Thoracic aorta (tissue), 2 donors: ENCODE measurements around the gene EGF. TPM values are rescaled to one million over a fixed set of nuclear protein-coding genes. Genes with fewer than 3 reads are reported as not detected.

ENCODE experiments used
- ATAC-seq: fragments of 150-250 bp; one replicate; pipeline ENCODE4 v1.8.0; 2017; ENCODE audit warnings: low read depth; ENCODE audit not compliant: insufficient number of reproducible peaks, low FRiP score
- DNase-seq: peaks from one replicate; pipeline ENCODE4 v3.0.0-alpha.2; 2020; ENCODE audit warnings: low spot score
- H3K27ac ChIP-seq, 2 donors: fragments of 200-600 bp; sonication (generic); 1 replicate in 1 of 2; 2 replicates in 1 of 2; pipeline ENCODE4 v1.5.1; 2016; ENCODE audit warnings: mild to moderate bottlenecking in 2 of 2, moderate library complexity in 2 of 2
- H3K27me3 ChIP-seq: fragments of 200-600 bp; sonication (generic); replicated peaks from 2 replicates; pipeline ENCODE4 v1.6.0; 2016; ENCODE audit warnings: mild to moderate bottlenecking; ENCODE audit not compliant: insufficient read depth
- H3K36me3 ChIP-seq: fragments of 200-600 bp; sonication (generic); one replicate; pipeline ENCODE4 v1.5.1; 2016
- H3K4me1 ChIP-seq, 2 donors: fragments of 200-600 bp; sonication (generic); 1 replicate in 1 of 2; 2 replicates in 1 of 2; pipeline versions ENCODE4 v1.5.1 to v1.6.0; 2016; ENCODE audit warnings: low read depth in 2 of 2, mild to moderate bottlenecking in 1 of 2; ENCODE audit not compliant: control insufficient read depth in 1 of 2
- H3K4me3 ChIP-seq: fragments of 200-600 bp; sonication (generic); 2 replicates; pipeline ENCODE4 v1.5.1; 2016; ENCODE audit warnings: mild to moderate bottlenecking
- H3K9me3 ChIP-seq: fragments of 200-600 bp; sonication (generic); 2 replicates; pipeline ENCODE4 v1.5.1; 2016
- total RNA-seq, 2 donors: library from RNA; depleted of rRNA; stranded (reverse); fragments of >200 nt; gene quantifications; one replicate each; pipeline versions ENCODE4 v1.1.0 to v1.2.3, GENCODE V29; 2016
- TF ChIP-seq, protein P1 (sequence below): fragments of 200-600 bp; sonication (generic); IDR thresholded peaks from one replicate; pipeline ENCODE4 v1.5.1; 2019; ENCODE audit warnings: antibody characterized with exemption

Gene EGF
- total RNA-seq, 2 donors from 2014 or later = not detected

DNA sequence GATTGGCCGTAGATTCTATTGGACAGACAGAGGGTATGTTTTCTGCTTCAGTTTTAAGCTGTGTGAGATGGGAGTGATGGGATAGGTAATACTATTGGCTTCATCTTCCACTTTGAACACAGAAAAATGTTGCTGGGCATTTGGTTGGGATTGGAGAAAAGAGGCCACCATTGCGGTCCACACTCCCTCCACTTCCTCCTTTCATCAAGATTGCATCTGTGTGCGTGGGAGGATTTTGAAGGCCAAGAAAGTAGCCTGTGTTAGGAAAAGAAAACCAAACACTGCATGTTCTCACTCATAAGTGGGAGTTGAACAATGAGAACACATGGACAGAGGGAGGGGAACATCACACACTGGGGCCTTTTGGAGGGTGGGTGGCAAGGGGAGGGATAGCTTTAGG lies 56.4 kb downstream of the EGF start:
- no peaks in the 10 kb centered on the region for H3K27me3 ChIP-seq
- TF ChIP-seq, protein P1, sequence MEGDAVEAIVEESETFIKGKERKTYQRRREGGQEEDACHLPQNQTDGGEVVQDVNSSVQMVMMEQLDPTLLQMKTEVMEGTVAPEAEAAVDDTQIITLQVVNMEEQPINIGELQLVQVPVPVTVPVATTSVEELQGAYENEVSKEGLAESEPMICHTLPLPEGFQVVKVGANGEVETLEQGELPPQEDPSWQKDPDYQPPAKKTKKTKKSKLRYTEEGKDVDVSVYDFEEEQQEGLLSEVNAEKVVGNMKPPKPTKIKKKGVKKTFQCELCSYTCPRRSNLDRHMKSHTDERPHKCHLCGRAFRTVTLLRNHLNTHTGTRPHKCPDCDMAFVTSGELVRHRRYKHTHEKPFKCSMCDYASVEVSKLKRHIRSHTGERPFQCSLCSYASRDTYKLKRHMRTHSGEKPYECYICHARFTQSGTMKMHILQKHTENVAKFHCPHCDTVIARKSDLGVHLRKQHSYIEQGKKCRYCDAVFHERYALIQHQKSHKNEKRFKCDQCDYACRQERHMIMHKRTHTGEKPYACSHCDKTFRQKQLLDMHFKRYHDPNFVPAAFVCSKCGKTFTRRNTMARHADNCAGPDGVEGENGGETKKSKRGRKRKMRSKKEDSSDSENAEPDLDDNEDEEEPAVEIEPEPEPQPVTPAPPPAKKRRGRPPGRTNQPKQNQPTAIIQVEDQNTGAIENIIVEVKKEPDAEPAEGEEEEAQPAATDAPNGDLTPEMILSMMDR = no peak
- H3K4me3 ChIP-seq = no peak overlapping the region
- H3K36me3 ChIP-seq = no peaks in the 10 kb centered on the region
- H3K27ac ChIP-seq = no peak overlapping the region
- H3K4me1 ChIP-seq = no peaks in the 10 kb centered on the region
- ATAC-seq (no peak), DNase-seq (no peak)
- H3K9me3 ChIP-seq = no peaks in the 10 kb centered on the region

GRCh38 chr4:109969919-109970318 lies 57.2 kb downstream of the EGF start:
- DNase-seq (no peak), ATAC-seq (no peak)
- H3K9me3 ChIP-seq = no peaks in the 10 kb centered on the region
- no peak overlapping the region for H3K27ac ChIP-seq
- H3K27me3 ChIP-seq = no peaks in the 10 kb centered on the region
- no peaks in the 10 kb centered on the region for H3K4me1 ChIP-seq
- no peak overlapping the region for H3K4me3 ChIP-seq
- H3K36me3 ChIP-seq = no peaks in the 10 kb centered on the region
- TF ChIP-seq, protein P1 = no peak

DNA sequence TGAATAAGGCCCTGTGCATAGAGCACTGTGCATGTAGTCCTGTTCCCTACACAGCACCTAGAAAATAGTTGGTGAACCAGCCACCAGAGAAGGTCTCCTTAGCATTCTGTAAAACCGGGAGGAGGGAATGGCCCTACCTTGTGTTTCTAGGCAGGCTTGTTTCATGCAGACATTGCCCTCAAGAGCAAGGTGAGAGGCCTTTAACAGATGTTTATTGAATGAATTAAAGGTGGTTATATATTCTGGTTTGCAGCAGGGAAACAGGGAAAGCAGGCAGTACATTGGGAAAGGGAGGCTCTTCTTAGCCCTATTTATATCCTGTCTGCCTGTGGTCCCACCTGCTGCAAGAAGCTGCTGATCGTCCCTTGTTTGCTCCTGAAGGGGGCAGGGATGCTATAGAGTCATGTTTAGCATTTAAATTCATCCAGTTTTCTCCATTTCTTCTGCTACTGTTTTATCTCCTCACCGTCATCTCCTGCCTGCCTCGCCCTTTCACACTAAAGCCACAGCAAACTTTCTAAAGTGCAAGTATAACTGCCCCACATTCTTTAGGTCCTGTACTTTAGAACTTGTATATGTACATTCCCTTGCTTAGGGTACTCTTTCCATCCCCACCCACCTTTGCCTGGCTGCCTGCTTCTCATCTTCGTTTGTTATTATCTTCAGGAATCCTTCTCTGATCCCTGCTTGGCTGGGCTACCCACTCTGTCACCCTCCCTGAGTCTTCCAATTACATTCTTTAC lies 60.3 kb downstream of the EGF start:
- Histone ChIP-seq H3K9me3 (no peaks in the 10 kb centered on the region), H3K4me1 (no peaks in the 10 kb centered on the region), H3K27me3 (no peaks in the 10 kb centered on the region), H3K4me3 (no peak overlapping the region), H3K36me3 (no peaks in the 10 kb centered on the region), H3K27ac (no peak overlapping the region)
- DNase-seq (no peak), ATAC-seq (no peak)
- TF ChIP-seq, protein P1 = no peak

DNA sequence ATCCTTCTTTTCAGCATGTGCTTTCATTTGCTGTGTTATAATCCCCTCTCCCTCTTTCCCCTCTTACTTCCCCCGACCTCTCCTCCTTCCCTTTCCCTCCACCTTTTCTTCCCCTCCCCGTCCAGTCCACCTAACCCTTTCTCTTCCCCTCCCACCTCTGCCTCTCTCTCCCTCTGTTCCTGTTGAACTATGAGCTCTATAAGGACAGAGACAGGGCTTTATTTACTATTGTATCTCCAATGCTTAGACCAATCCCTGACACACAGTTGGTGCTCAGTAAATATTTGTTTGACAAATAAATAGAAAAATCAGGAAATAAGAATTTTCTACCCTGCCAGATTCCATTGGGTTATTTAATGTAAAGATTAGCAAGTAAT lies 60.8 kb downstream of the EGF start:
- TF ChIP-seq, protein P1 = no peak
- no peaks in the 10 kb centered on the region for H3K9me3 ChIP-seq
- no peak overlapping the region for H3K4me3 ChIP-seq
- no peak for DNase-seq
- no peak for ATAC-seq
- H3K36me3 ChIP-seq = no peaks in the 10 kb centered on the region
- no peaks in the 10 kb centered on the region for H3K4me1 ChIP-seq
- H3K27ac ChIP-seq = no peak overlapping the region
- no peaks in the 10 kb centered on the region for H3K27me3 ChIP-seq

GRCh38 chr4:109976189-109976588 lies 63.5 kb downstream of the EGF start:
- TF ChIP-seq, protein P1 = no peak
- Histone ChIP-seq H3K36me3 (no peaks in the 10 kb centered on the region), H3K27ac (no peak overlapping the region), H3K4me3 (no peak overlapping the region), H3K4me1 (no peaks in the 10 kb centered on the region), H3K27me3 (no peaks in the 10 kb centered on the region), H3K9me3 (no peaks in the 10 kb centered on the region)
- no peak for ATAC-seq
- no peak for DNase-seq
